HCT116 (cell line): ENCODE measurements around the gene TOP3B. TPM values are rescaled to one million over a fixed set of nuclear protein-coding genes. Genes with fewer than 3 reads are reported as not detected.

Experiments
- ATAC-seq: fragments of 200-7000 bp; cut with Tn5 transposase; 2 replicates; pipeline ENCODE4 v1.9.1; 2020; ENCODE audit warnings: mild to moderate bottlenecking, moderate library complexity
- BruUV-seq: library from RNA; stranded (reverse); fragments of 400-500 nt; replicated peaks from 2 replicates; lab custom pipeline; 2021; lab: Mats Ljungman, UMichigan
- CTCF ChIA-PET: fragments of 300-600 bp; sonication (Branson Sonifier 250); formaldehyde crosslinking; loops from one replicate; lab custom pipeline; 2021; ENCODE audit warnings: antibody characterized with exemption; lab: Charles Lee
- POLR2A ChIA-PET: fragments of 300-600, 350-600 bp; sonication (Branson Sonifier 250); formaldehyde crosslinking; loops from one replicate; lab custom pipeline; 2021; ENCODE audit warnings: antibody characterized with exemption; lab: Charles Lee
- RAD21 ChIA-PET, 2 experiments: fragments of 300-600 bp; sonication (Branson Sonifier 250); formaldehyde crosslinking; loops; one replicate each; lab custom pipeline; 2023; ENCODE audit warnings: low total read pairs in 2 of 2; ENCODE audit not compliant: uncharacterized antibody in 2 of 2, unreplicated experiment in 2 of 2, low non-redundant PET in 1 of 2; lab: Charles Lee
- DNase-seq: peaks from one replicate; pipeline ENCODE4 v3.0.0-alpha.2; 2010; ENCODE audit warnings: low read depth, low spot score
- H2AFZ ChIP-seq: fragments of 200-600 bp; shearing (Covaris generic), sonication (generic); 2 replicates; pipeline ENCODE4 v1.6.1; 2017; ENCODE audit warnings: low read depth, mixed run types, mixed read lengths, antibody characterized with exemption, low read length; ENCODE audit not compliant: poor library complexity, severe bottlenecking
- H3K27ac ChIP-seq: 2 replicates; pipeline ENCODE4 v1.5.1; 2012; ENCODE audit warnings: low read depth, low read length
- H3K27me3 ChIP-seq: fragments of 200-600 bp; sonication (generic); 2 replicates; pipeline ENCODE4 v1.6.1; 2016; ENCODE audit warnings: mixed run types, low read length, mixed read lengths; ENCODE audit not compliant: insufficient read depth
- H3K36me3 ChIP-seq, 2 experiments: fragments of 200-500 bp in 1 of 2; fragments of 200-600 bp in 1 of 2; sonication (Bioruptor generic) in 1 of 2; sonication (generic) in 1 of 2; 2 replicates each; pipeline versions ENCODE4 v1.5.1 to v1.6.1; 2014 to 2016; ENCODE audit warnings: low read length in 2 of 2, inconsistent platforms in 1 of 2, mixed read lengths in 1 of 2, mixed run types in 1 of 2; ENCODE audit not compliant: insufficient read depth in 2 of 2, control insufficient read depth in 1 of 2
- H3K4me1 ChIP-seq, 2 experiments: fragments of 200-600 bp in 1 of 2; sonication (generic) in 1 of 2; 2 replicates each; pipeline versions ENCODE4 v1.5.1 to v1.6.1; 2012 to 2017; ENCODE audit warnings: low read length in 2 of 2, inconsistent platforms in 1 of 2, mild to moderate bottlenecking in 1 of 2, mixed read lengths in 1 of 2, mixed run types in 1 of 2, moderate library complexity in 1 of 2; ENCODE audit not compliant: insufficient read depth in 2 of 2, control insufficient read depth in 1 of 2
- H3K4me2 ChIP-seq: fragments of 200-600 bp; sonication (generic); 2 replicates; pipeline ENCODE4 v1.6.1; 2017; ENCODE audit warnings: mixed run types, low read length, mixed read lengths
- H3K4me3 ChIP-seq, 2 experiments: fragments of 200-600 bp in 1 of 2; sonication (generic) in 1 of 2; replicated peaks in 1 of 2; 2 replicates each; pipeline ENCODE4 v1.5.1; 2011 to 2016; ENCODE audit warnings: low read length in 2 of 2, control low read depth in 1 of 2, low read depth in 1 of 2, mild to moderate bottlenecking in 1 of 2, mixed read lengths in 1 of 2, mixed run types in 1 of 2
- H3K79me2 ChIP-seq: fragments of 200-600 bp; sonication (generic); 2 replicates; pipeline ENCODE4 v1.6.1; 2017; ENCODE audit warnings: mild to moderate bottlenecking, mixed run types, low read length, moderate library complexity, mixed read lengths; ENCODE audit not compliant: insufficient read depth
- H3K9ac ChIP-seq: fragments of 200-600 bp; sonication (generic); 2 replicates; pipeline ENCODE4 v1.6.1; 2016; ENCODE audit warnings: low read length, mixed read lengths
- H3K9me2 ChIP-seq: fragments of 200-600 bp; sonication (generic), shearing (Covaris generic); 2 replicates; pipeline ENCODE4 v1.6.1; 2017; ENCODE audit warnings: mixed run types, mild to moderate bottlenecking, moderate library complexity; ENCODE audit not compliant: insufficient read depth
- H3K9me3 ChIP-seq, 2 experiments: fragments of 200-500 bp in 1 of 2; fragments of 200-600 bp in 1 of 2; sonication (Bioruptor generic) in 1 of 2; sonication (generic) in 1 of 2; 2 replicates each; pipeline ENCODE4 v1.6.1; 2014 to 2017; ENCODE audit warnings: low read length in 2 of 2, mixed read lengths in 2 of 2, inconsistent platforms in 1 of 2, low read depth in 1 of 2, mild to moderate bottlenecking in 1 of 2, mixed run types in 1 of 2, moderate library complexity in 1 of 2; ENCODE audit not compliant: control insufficient read depth in 1 of 2, insufficient read depth in 1 of 2
- H4K20me1 ChIP-seq: fragments of 200-600 bp; sonication (generic), shearing (Covaris generic); 2 replicates; pipeline ENCODE4 v1.6.1; 2017; ENCODE audit warnings: mixed run types, mild to moderate bottlenecking, moderate library complexity; ENCODE audit not compliant: insufficient read depth
- CEBPB ChIP-seq: IDR thresholded peaks from 2 replicates; pipeline ENCODE4 v1.6.1; 2012; ENCODE audit warnings: low read depth
- EGR1 ChIP-seq: IDR thresholded peaks from 2 replicates; pipeline ENCODE4 v1.6.1; 2012; ENCODE audit warnings: low read depth
- FOSL1 ChIP-seq: IDR thresholded peaks from 2 replicates; pipeline ENCODE4 v1.6.1; 2012; ENCODE audit warnings: low read depth
- JUND ChIP-seq: IDR thresholded peaks from 2 replicates; pipeline ENCODE4 v1.6.1; 2012
- POLR2A ChIP-seq: IDR thresholded peaks from 2 replicates; pipeline ENCODE4 v1.7.0; 2011; ENCODE audit warnings: borderline replicate concordance; ENCODE audit not compliant: insufficient read depth, insufficient read length; ENCODE audit errors: extremely low read depth
- POLR2AphosphoS5 ChIP-seq: IDR thresholded peaks from 2 replicates; pipeline ENCODE4 v1.6.1; 2011; ENCODE audit warnings: mild to moderate bottlenecking, low read depth, low read length, moderate library complexity
- SIN3A ChIP-seq: IDR thresholded peaks from 2 replicates; pipeline ENCODE4 v1.6.1; 2012; ENCODE audit warnings: low read depth
- SRF ChIP-seq: IDR thresholded peaks from 2 replicates; pipeline ENCODE4 v1.6.1; 2012; ENCODE audit warnings: low read depth
- YY1 ChIP-seq: IDR thresholded peaks from 2 replicates; pipeline ENCODE4 v1.6.1; 2011; ENCODE audit warnings: low read length, low read depth, moderate library complexity, mild to moderate bottlenecking; ENCODE audit not compliant: insufficient replicate concordance; ENCODE audit errors: extremely low read depth
- ZFX ChIP-seq: fragments of 450-650 bp; IDR thresholded peaks from 2 replicates; pipeline ENCODE4 v1.6.1; 2017
- intact Hi-C: fragments of 100-400 bp; cut with micrococcal nuclease; formaldehyde crosslinking; loops from 2 replicates; pipeline ENCODE4 v1.10.0; 2022
- total RNA-seq: library from RNA; stranded (reverse); gene quantifications from one replicate; pipeline ENCODE4 v1.2.1, GENCODE V29; 2021; ENCODE audit not compliant: unreplicated experiment
- TF ChIP-seq, protein P1 (sequence below), 3 experiments: fragments of 200-600 bp in 1 of 3; sonication (generic) in 1 of 3; IDR thresholded peaks in 2 of 3; conservative IDR thresholded peaks in 1 of 3; 2 replicates each; pipeline ENCODE4 v1.5.1; 2012 to 2017; ENCODE audit warnings: low read depth in 2 of 3, low read length in 2 of 3, antibody characterized with exemption in 1 of 3, borderline replicate concordance in 1 of 3, control low read depth in 1 of 3, mild to moderate bottlenecking in 1 of 3, mixed read lengths in 1 of 3, mixed run types in 1 of 3, moderate library complexity in 1 of 3; ENCODE audit not compliant: insufficient read depth in 1 of 3

Gene TOP3B
- total RNA-seq, 1 experiment from 2014 or later: 50.1 TPM

GRCh38 chr22:21992593-21993237, 10.1 kb upstream of the TOP3B start (continued):
- TF ChIP-seq, protein P1, sequence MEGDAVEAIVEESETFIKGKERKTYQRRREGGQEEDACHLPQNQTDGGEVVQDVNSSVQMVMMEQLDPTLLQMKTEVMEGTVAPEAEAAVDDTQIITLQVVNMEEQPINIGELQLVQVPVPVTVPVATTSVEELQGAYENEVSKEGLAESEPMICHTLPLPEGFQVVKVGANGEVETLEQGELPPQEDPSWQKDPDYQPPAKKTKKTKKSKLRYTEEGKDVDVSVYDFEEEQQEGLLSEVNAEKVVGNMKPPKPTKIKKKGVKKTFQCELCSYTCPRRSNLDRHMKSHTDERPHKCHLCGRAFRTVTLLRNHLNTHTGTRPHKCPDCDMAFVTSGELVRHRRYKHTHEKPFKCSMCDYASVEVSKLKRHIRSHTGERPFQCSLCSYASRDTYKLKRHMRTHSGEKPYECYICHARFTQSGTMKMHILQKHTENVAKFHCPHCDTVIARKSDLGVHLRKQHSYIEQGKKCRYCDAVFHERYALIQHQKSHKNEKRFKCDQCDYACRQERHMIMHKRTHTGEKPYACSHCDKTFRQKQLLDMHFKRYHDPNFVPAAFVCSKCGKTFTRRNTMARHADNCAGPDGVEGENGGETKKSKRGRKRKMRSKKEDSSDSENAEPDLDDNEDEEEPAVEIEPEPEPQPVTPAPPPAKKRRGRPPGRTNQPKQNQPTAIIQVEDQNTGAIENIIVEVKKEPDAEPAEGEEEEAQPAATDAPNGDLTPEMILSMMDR (IDR thresholded peaks at IDR 0.05 in 2 of 3, conservative IDR thresholded peaks at IDR 0.05 in 1 of 3; ENCODE audit: borderline replicate concordance in 1 of 3, insufficient read depth in 1 of 3, low read depth in 2 of 3, low read length in 2 of 3): no peak

DNA sequence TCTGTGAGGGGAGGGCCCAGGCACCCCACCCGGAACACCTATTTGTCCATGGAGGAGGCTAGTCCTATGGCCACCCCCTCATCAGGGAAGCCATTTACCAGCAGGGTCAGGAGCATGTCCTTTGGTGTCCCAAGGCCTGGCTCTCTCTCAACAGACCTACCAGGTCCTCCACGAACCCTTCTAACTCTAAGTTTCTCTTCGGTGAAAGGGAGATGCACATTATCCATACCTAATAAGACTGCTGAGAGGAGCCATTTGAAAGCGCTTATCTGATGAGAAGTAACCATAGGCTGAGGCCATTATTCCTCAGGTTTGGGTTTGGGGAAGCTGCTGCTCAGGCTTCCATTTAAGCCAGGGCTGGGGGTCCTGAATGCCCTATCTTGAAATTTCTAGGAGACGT, 9.2 kb upstream of the TOP3B start:
- POLR2A ChIA-PET: no interaction called here
- intact Hi-C loops: no loop called here

More for the DNA sequence above, 9.2 kb upstream of the TOP3B start:
- Histone ChIP-seq H3K9me2 (no peaks in the 10 kb centered on the region), H2AFZ (no peak overlapping the region), H3K4me3 (no peak overlapping the region), H3K9ac (no peak overlapping the region), H3K4me2 (no peak overlapping the region), H3K79me2 (no peaks in the 10 kb centered on the region), H4K20me1 (no peaks in the 10 kb centered on the region), H3K9me3 (no peaks in the 10 kb centered on the region), H3K36me3 (no peaks in the 10 kb centered on the region), H3K27ac (no peak overlapping the region), H3K27me3 (no peaks in the 10 kb centered on the region), H3K4me1 (no peaks in the 10 kb centered on the region)
- TF ChIP-seq EGR1 (no peak), YY1 (no peak), SIN3A (no peak), ZFX (no peak), CEBPB (no peak), SRF (no peak), JUND (no peak), POLR2A (no peak), POLR2AphosphoS5 (no peak), FOSL1 (no peak)
- ChIA-PET CTCF (interaction anchor here (1.7 kb wide), 1 partner anchor 20 kb away, joined by 4 read pairs; no protein-coding TSS in a partner anchor), RAD21 (no interaction called here)
- ATAC-seq: no peak
- no peak for DNase-seq
- no TSS peak for BruUV-seq
